Measurements from ENCODE around the gene SFMBT2. TPM values are rescaled to one million over a fixed set of nuclear protein-coding genes. Genes with fewer than 3 reads are reported as not detected.

Gene SFMBT2
- total and polyA plus RNA-seq, 4 donors: 2.9 to 11.0 (median 6.5) TPM

- 81 to 87% methylated on average over 2 of the region's 2 CpGs for WGBS, 2 donors
- TF ChIP-seq CTCF (IDR thresholded peaks at IDR 0.05; ENCODE audit: control extremely low read depth, extremely low read depth): no peak
- no peak overlapping the region for H3K27ac ChIP-seq (ENCODE audit: low read depth in 1 of 2, low read length in 1 of 2)
- ATAC-seq (ENCODE audit: insufficient read depth, low FRiP score) (no peak), DNase-seq (no peak)
- H3K4me1 ChIP-seq (ENCODE audit: control insufficient read depth in 5 of 5, insufficient read depth in 5 of 5, low read length in 5 of 5): peaks cover 0 to 22% (median 0%) of the 10 kb centered on the region in 5 donors
- H3K27me3 ChIP-seq (ENCODE audit: control insufficient read depth in 3 of 3, insufficient read depth in 3 of 3, low read length in 2 of 3): peaks cover 0 to 7% (median 3%) of the 10 kb centered on the region in 3 donors
- no peak overlapping the region for H3K9ac ChIP-seq (ENCODE audit: insufficient read depth in 1 of 2, low read length in 2 of 2)
- H3K36me3 ChIP-seq (ENCODE audit: control insufficient read depth in 4 of 4, insufficient read depth in 4 of 4, low read length in 4 of 4): no peaks in the 10 kb centered on the region
- no peak overlapping the region for H3K4me3 ChIP-seq
- H3K9me3 ChIP-seq (ENCODE audit: control insufficient read depth in 4 of 4, insufficient read depth in 3 of 4, low read length in 3 of 4): no peaks in the 10 kb centered on the region
Measured at GRCh38 chr10:7435674-7436073, 24.8 kb upstream of the SFMBT2 start.

- Histone ChIP-seq H3K4me1 (ENCODE audit: control insufficient read depth in 5 of 5, insufficient read depth in 5 of 5, low read length in 5 of 5) (peaks cover 0 to 22% (median 0%) of the 10 kb centered on the region in 5 donors), H3K9me3 (ENCODE audit: control insufficient read depth in 4 of 4, insufficient read depth in 3 of 4, low read length in 3 of 4) (no peaks in the 10 kb centered on the region), H3K27ac (ENCODE audit: low read depth in 1 of 2, low read length in 1 of 2) (no peak overlapping the region), H3K27me3 (ENCODE audit: control insufficient read depth in 3 of 3, insufficient read depth in 3 of 3, low read length in 2 of 3) (peaks cover 0 to 7% (median 3%) of the 10 kb centered on the region in 3 donors), H3K36me3 (ENCODE audit: control insufficient read depth in 4 of 4, insufficient read depth in 4 of 4, low read length in 4 of 4) (no peaks in the 10 kb centered on the region), H3K9ac (ENCODE audit: insufficient read depth in 1 of 2, low read length in 2 of 2) (no peak overlapping the region), H3K4me3 (no peak overlapping the region)
- ATAC-seq (ENCODE audit: insufficient read depth, low FRiP score): no peak
- DNase-seq: no peak
- no peak for TF ChIP-seq CTCF (IDR thresholded peaks at IDR 0.05; ENCODE audit: control extremely low read depth, extremely low read depth)
- WGBS, 2 donors: 93 to 94% methylated on average over 5 of the region's 5 CpGs
Measured at GRCh38 chr10:7434378-7434777, 23.5 kb upstream of the SFMBT2 start.

- 74 to 84% methylated on average over 8 of the region's 8 CpGs for WGBS, 2 donors
- DNase-seq: no peak
Measured at GRCh38 chr10:7433861-7434260, 23.0 kb upstream of the SFMBT2 start.

More at GRCh38 chr10:7433861-7434260, 23.0 kb upstream of the SFMBT2 start:
- peaks cover 0 to 19% (median 0%) of the 10 kb centered on the region in 5 donors for H3K4me1 ChIP-seq (ENCODE audit: control insufficient read depth in 5 of 5, insufficient read depth in 5 of 5, low read length in 5 of 5)
- H3K27me3 ChIP-seq (ENCODE audit: control insufficient read depth in 3 of 3, insufficient read depth in 3 of 3, low read length in 2 of 3): peaks cover 0 to 7% (median 3%) of the 10 kb centered on the region in 3 donors
- no peaks in the 10 kb centered on the region for H3K36me3 ChIP-seq (ENCODE audit: control insufficient read depth in 4 of 4, insufficient read depth in 4 of 4, low read length in 4 of 4)
- TF ChIP-seq CTCF (IDR thresholded peaks at IDR 0.05; ENCODE audit: control extremely low read depth, extremely low read depth): no peak
- no peak for ATAC-seq (ENCODE audit: insufficient read depth, low FRiP score)
- H3K9ac ChIP-seq (ENCODE audit: insufficient read depth in 1 of 2, low read length in 2 of 2): no peak overlapping the region
- H3K27ac ChIP-seq (ENCODE audit: low read depth in 1 of 2, low read length in 1 of 2): no peak overlapping the region
- no peaks in the 10 kb centered on the region for H3K9me3 ChIP-seq (ENCODE audit: control insufficient read depth in 4 of 4, insufficient read depth in 3 of 4, low read length in 3 of 4)
- no peak overlapping the region for H3K4me3 ChIP-seq

Measured in lung (tissue), 12 donors.